ENCODE measurements around the gene SIX1. TPM values are rescaled to one million over a fixed set of nuclear protein-coding genes. Genes with fewer than 3 reads are reported as not detected.

SIX1 gene
- total RNA-seq, 6 donors from 2014 or later, result 0.17 to 8.9 (median 1.8) TPM

DNA sequence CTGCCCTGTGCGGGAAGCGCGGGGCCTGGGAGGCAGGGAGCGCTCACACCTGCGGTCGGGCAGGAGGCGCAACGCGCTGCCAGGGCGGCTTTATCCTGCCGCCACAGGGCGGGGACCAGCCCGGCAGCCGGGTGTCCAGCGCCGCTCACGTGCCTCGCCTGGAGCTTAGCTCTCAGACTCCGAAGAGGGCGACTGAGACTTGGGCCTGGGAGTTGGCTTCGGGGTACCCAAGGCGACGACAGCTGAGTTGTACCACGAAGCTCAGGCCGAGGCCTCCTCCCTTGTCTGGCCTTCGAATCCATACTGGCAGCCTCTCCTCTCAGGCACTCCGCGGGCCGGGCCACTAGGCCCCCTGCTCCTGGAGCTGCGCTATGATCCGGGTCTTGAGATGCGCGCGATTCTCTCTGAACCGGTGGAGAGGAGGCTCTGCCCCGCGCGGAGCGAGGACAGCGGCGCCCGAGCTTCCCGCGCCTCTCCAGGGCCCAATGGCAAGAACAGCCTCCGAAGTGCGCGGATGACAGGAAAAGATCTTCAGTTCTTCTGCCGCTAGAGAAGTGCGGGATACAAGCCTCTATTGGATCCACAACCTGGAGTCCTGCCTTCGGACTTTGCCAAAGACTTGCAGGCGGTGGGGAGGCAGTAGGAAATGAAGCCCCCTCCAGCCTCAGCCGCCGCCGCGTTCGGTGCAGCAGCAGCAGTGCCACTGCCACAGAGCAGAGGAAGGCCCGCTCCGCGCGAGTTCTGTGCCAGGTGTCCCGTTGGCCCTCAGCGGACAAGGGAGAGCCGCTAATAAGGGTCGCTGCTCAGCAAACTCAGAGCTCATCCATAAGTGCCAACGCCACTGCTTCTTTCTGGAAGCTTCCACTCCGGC, 6.8 kb downstream of the SIX1 start:
- Histone ChIP-seq H3K27me3 (peaks cover 6 to 79% (median 41%) of the 10 kb centered on the region in 4 donors), H3K27ac (no peak overlapping the region), H3K4me1 (peaks cover 19 to 30% (median 23%) of the 10 kb centered on the region in 4 donors), H3K4me3 (no peak overlapping the region), H3K9me3 (no peaks in the 10 kb centered on the region), H3K36me3 (no peaks in the 10 kb centered on the region)
- ATAC-seq (ENCODE audit: low FRiP score in 2 of 2) (no peak), DNase-seq (peak in 1 of 2 donors; percentile 80)
- no peak for TF ChIP-seq EP300 (IDR thresholded peaks at IDR 0.05)
- no peak for TF ChIP-seq POLR2AphosphoS5 (IDR thresholded peaks at IDR 0.05)
- no peak for TF ChIP-seq POLR2A (IDR thresholded peaks at IDR 0.05)
- TF ChIP-seq, protein P1, sequence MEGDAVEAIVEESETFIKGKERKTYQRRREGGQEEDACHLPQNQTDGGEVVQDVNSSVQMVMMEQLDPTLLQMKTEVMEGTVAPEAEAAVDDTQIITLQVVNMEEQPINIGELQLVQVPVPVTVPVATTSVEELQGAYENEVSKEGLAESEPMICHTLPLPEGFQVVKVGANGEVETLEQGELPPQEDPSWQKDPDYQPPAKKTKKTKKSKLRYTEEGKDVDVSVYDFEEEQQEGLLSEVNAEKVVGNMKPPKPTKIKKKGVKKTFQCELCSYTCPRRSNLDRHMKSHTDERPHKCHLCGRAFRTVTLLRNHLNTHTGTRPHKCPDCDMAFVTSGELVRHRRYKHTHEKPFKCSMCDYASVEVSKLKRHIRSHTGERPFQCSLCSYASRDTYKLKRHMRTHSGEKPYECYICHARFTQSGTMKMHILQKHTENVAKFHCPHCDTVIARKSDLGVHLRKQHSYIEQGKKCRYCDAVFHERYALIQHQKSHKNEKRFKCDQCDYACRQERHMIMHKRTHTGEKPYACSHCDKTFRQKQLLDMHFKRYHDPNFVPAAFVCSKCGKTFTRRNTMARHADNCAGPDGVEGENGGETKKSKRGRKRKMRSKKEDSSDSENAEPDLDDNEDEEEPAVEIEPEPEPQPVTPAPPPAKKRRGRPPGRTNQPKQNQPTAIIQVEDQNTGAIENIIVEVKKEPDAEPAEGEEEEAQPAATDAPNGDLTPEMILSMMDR (IDR thresholded peaks at IDR 0.05), result no peak
- 10 to 16% methylated on average over 9 to 40 of the region's 66 CpGs for WGBS, 2 donors

DNA sequence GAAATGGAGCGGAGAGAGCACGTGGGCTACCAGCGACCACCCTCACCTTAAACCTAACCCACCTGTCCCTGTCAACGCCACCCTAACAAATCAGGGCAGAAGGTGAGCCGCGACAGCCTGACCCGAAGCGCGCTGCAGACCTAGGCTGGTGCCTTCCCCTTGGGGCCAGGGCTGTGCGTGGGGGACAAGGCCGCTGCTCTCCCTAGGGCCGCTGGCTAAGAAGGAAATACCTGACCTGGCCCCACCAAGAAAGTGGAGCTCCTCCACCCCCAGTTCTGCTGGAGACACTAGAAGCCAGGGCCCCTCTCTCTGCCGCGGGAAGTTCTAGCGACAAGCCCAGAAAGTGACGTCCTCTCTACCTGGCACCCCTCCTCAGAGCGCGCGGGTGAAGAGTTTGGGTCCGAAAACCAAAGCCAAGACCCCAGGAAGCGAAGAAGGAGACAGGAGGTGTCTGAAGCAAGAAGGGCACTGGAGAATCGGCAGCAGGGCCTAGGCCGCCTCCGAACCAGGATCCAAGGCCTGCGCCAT, 7.5 kb downstream of the SIX1 start:
- H3K9me3 ChIP-seq, result no peaks in the 10 kb centered on the region
- H3K4me1 ChIP-seq, result peaks cover 15 to 26% (median 19%) of the 10 kb centered on the region in 4 donors
- TF ChIP-seq POLR2AphosphoS5 (IDR thresholded peaks at IDR 0.05), result no peak
- TF ChIP-seq EP300 (IDR thresholded peaks at IDR 0.05), result no peak
- no peak for TF ChIP-seq POLR2A (IDR thresholded peaks at IDR 0.05)
- TF ChIP-seq, protein P1 (IDR thresholded peaks at IDR 0.05), result no peak
- no peak for ATAC-seq (ENCODE audit: low FRiP score in 2 of 2)
- H3K27ac ChIP-seq, result no peak overlapping the region
- H3K27me3 ChIP-seq, result peaks cover 6 to 77% (median 42%) of the 10 kb centered on the region in 4 donors
- H3K4me3 ChIP-seq, result no peak overlapping the region
- WGBS, 2 donors, result 25 to 26% methylated on average over 24 to 25 of the region's 25 CpGs
- no peaks in the 10 kb centered on the region for H3K36me3 ChIP-seq
- DNase-seq, result no peak

- no peak overlapping the region for H3K27ac ChIP-seq
- H3K4me1 ChIP-seq, result peaks cover 14 to 26% (median 18%) of the 10 kb centered on the region in 4 donors
- DNase-seq, result no peak
- no peak overlapping the region for H3K4me3 ChIP-seq
- 21 to 35% methylated on average over 24 of the region's 24 CpGs for WGBS, 2 donors
- ATAC-seq (ENCODE audit: low FRiP score in 2 of 2), result no peak
- TF ChIP-seq EP300 (IDR thresholded peaks at IDR 0.05) (no peak), POLR2A (IDR thresholded peaks at IDR 0.05) (no peak), POLR2AphosphoS5 (IDR thresholded peaks at IDR 0.05) (no peak)
- TF ChIP-seq, protein P1 (IDR thresholded peaks at IDR 0.05), result no peak
- H3K27me3 ChIP-seq, result peaks cover 4 to 70% (median 41%) of the 10 kb centered on the region in 4 donors
- no peaks in the 10 kb centered on the region for H3K36me3 ChIP-seq
- no peaks in the 10 kb centered on the region for H3K9me3 ChIP-seq
These were observed 8.2 kb downstream of the SIX1 start for GRCh38 chr14:60640859-60641741.

- H3K27ac ChIP-seq, result no peak overlapping the region
- TF ChIP-seq EP300 (IDR thresholded peaks at IDR 0.05) (no peak), POLR2AphosphoS5 (IDR thresholded peaks at IDR 0.05) (no peak), POLR2A (IDR thresholded peaks at IDR 0.05) (no peak)
- TF ChIP-seq, protein P1 (IDR thresholded peaks at IDR 0.05), result no peak
- ATAC-seq (ENCODE audit: low FRiP score in 2 of 2) (no peak), DNase-seq (no peak)
- H3K4me3 ChIP-seq, result no peak overlapping the region
- peaks cover 14 to 26% (median 18%) of the 10 kb centered on the region in 4 donors for H3K4me1 ChIP-seq
- peaks cover 3 to 58% (median 38%) of the 10 kb centered on the region in 4 donors for H3K27me3 ChIP-seq
- H3K9me3 ChIP-seq, result no peaks in the 10 kb centered on the region
- WGBS, 2 donors, result 0 to 11% methylated on average over 1 of the region's 1 CpG
- no peaks in the 10 kb centered on the region for H3K36me3 ChIP-seq
These were observed 9.6 kb downstream of the SIX1 start for GRCh38 chr14:60639674-60640073.
